H1 (cell line): ENCODE data around the gene RUVBL2. TPM values are rescaled to one million over a fixed set of nuclear protein-coding genes. Genes with fewer than 3 reads are reported as not detected.

Experiments
- POLR2A ChIP-seq, 2 experiments: IDR thresholded peaks; 1 replicate in 1 of 2; 2 replicates in 1 of 2; pipeline ENCODE4 v1.6.1; 2011; ENCODE audit warnings: low read depth in 2 of 2, low read length in 2 of 2, mild to moderate bottlenecking in 2 of 2; ENCODE audit errors: control extremely low read depth in 1 of 2
- POLR2AphosphoS5 ChIP-seq: IDR thresholded peaks from 2 replicates; pipeline ENCODE4 v1.6.1; 2011; ENCODE audit warnings: low read depth, low read length
- RFX5 ChIP-seq: IDR thresholded peaks from 2 replicates; pipeline ENCODE4 v1.6.1; 2011; ENCODE audit warnings: low read depth, low read length, improper control_type of control experiment, borderline replicate concordance
- RXRA ChIP-seq: IDR thresholded peaks from 2 replicates; pipeline ENCODE4 v1.6.1; 2011; ENCODE audit warnings: low read depth, mild to moderate bottlenecking, low read length, moderate library complexity; ENCODE audit not compliant: insufficient read depth
- polyA plus RNA-seq, 7 experiments: library from polyadenylated mRNA; depleted of rRNA in 3 of 7; stranded (reverse) in 5 of 7; unstranded in 2 of 7; fragments of >200 nt in 5 of 7; fragments of 200-250 nt in 2 of 7; gene quantifications; 1 replicate in 5 of 7; 2 replicates in 1 of 7; 4 replicates in 1 of 7; pipeline versions ENCODE4 v1.2.1 to v1.2.3, GENCODE V29; 2011 to 2013; ENCODE audit warnings: missing spikeins in 2 of 7, mixed read lengths in 2 of 7
- total RNA-seq: library from RNA; stranded (reverse); fragmentation: NEBNext Ultra II Directional; extraction: Animal tissue kit (Norgen Biotek cat#: 25700); gene quantifications from 2 replicates; pipeline ENCODE4 v1.2.1, GENCODE V29; 2021

Gene RUVBL2
- total and polyA plus RNA-seq, 2 of the 8 experiments (the other 6 are each of a cell fraction or from before 2014, with no cell fraction given), result 152 to 247 TPM

DNA sequence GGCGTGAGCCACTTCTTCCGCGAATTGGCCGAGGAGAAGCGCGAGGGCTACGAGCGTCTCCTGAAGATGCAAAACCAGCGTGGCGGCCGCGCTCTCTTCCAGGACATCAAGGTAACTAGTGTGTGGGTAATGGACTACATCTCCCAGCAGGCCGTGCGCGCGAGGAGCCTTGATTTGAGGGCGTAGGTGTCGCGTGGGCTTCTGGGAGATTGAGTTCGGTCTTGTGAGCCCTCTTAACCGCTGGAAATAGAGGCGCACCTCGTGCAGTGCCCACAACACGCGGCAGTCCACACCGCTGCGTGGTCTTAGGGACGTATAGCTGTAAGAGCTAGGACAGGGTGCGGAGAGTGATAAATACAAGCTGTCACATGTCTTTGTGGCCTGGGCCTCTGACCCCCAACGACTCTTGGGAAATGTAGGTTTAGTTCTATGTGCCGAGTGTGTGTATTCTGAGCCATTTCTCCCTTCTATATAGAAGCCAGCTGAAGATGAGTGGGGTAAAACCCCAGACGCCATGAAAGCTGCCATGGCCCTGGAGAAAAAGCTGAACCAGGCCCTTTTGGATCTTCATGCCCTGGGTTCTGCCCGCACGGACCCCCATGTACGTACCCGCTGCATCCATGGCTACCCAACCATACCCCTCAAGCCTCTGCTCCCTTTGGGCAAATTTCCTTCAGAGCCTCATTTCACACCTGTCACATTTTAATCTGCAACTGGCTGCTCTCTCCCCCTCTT lies 27.7 kb upstream of the RUVBL2 start (continued):
- peak; percentile 81 for TF ChIP-seq POLR2AphosphoS5
- TF ChIP-seq RFX5, result no peak
- TF ChIP-seq POLR2A (IDR thresholded peaks at IDR 0.05; ENCODE audit: control extremely low read depth in 1 of 2, low read depth in 2 of 2, low read length in 2 of 2), result peak; percentile 58 to 63
- no peak for TF ChIP-seq RXRA
